Measurements from ENCODE around the gene RBP3.

DNA sequence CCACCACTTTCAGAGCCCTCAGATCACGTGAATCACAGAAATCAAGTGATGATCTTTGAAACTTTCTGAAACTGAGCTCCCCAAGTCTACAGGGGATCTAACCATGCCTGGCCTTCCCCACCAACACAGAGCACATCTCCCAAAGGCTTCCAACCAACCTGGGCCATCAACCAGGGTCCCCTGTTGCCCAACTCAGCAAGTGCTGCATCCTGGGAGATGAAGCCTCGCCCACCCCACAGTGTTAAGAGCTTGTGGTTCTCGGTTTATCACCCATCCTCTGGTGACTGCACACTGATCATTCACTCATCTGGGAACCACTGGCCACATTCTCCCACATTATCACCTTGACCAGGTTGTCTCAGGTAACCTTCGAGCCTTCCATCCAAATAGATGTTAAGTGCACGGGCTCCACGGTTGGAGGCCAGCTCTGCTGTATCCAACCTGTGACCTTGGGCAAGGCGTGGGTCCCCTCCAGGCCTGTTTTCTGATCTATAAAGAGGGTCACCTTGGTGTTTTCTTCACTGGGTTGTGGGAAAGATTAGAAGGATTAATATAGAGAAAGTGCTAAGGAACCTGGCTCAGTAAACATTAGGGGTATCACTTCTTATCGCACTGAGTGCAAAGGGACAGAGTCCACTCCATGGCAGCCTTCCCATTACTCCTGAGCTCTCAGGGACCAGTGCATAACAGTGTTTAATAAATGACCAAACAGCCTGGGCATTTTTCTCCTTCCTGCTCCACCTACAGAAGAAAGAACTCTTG lies 32.4 kb downstream of the RBP3 start:
- TF ChIP-seq GLIS3 (CRISPR knock-in tag; IDR thresholded peaks at IDR 0.05), result no peak
- TF ChIP-seq ZFP30 (CRISPR knock-in tag; IDR thresholded peaks at IDR 0.05), result no peak
- no peak for TF ChIP-seq ZFP3 (CRISPR knock-in tag; IDR thresholded peaks at IDR 0.05)
- no peak for TF ChIP-seq CSDC2 (CRISPR knock-in tag; IDR thresholded peaks at IDR 0.05)

Measured in SK-N-SH treated with all-trans-retinoic acid at 6 μM for 48 hours (cell line).